Stimulated activated CD8-positive, alpha-beta memory T cell treated with anti-CD3 and anti-CD28 coated beads, Interleukin-7, amount 100 ng/mL, for 1 hour (primary cell): ENCODE results near the gene PI4K2B.
"Not testable (repeated sequence)": the region's sequence is repeated elsewhere in the genome, so short reads cannot be mapped to it uniquely, and the experiment has no call there.

Experiments
- DNase-seq, 2 donors: peaks; one replicate each; pipeline ENCODE4 v3.0.0-alpha.2; 2020; ENCODE audit warnings: low read depth in 2 of 2

Gene PI4K2B

DNA sequence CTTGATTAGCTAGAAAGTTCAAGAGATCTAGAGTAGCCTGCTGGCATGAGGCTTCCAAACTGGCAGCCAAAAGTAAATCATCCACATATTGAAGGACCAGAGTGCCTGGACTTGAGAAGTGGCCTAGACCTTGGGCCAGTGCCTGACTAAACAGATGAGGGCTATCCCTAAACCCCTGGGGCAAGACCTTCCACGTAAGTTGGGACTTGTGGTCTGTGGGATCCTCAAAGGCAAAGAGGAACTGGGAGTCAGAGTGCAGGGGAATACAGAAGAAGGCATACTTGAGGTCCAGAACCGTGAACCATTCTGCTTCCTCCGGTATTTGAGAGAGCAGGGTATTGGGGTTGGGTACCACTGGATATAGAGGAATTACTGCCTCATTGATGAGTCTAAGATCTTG lies 8.4 kb downstream of the PI4K2B start:
- DNase-seq: not testable (repeated sequence)

DNA sequence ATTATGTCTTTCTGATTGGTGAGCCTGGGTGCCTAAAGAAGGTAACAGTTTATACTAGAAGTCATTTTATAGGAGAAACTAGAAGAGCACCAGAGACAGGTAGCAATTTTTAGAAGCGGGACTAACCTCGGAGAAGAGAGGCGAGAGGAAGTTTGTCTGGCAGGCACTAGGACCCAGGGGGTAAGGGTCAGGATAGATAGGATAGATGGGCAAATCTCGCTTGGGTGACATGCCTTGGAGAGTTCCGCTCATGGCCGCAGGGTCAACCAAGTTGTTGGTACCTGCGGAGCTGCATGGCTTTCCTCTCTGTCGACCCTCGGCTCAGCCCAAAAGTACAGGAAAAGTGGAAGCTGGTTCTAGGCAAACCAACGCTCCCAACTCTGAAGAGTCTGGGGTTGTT lies 11.3 kb downstream of the PI4K2B start:
- DNase-seq: no peak

DNA sequence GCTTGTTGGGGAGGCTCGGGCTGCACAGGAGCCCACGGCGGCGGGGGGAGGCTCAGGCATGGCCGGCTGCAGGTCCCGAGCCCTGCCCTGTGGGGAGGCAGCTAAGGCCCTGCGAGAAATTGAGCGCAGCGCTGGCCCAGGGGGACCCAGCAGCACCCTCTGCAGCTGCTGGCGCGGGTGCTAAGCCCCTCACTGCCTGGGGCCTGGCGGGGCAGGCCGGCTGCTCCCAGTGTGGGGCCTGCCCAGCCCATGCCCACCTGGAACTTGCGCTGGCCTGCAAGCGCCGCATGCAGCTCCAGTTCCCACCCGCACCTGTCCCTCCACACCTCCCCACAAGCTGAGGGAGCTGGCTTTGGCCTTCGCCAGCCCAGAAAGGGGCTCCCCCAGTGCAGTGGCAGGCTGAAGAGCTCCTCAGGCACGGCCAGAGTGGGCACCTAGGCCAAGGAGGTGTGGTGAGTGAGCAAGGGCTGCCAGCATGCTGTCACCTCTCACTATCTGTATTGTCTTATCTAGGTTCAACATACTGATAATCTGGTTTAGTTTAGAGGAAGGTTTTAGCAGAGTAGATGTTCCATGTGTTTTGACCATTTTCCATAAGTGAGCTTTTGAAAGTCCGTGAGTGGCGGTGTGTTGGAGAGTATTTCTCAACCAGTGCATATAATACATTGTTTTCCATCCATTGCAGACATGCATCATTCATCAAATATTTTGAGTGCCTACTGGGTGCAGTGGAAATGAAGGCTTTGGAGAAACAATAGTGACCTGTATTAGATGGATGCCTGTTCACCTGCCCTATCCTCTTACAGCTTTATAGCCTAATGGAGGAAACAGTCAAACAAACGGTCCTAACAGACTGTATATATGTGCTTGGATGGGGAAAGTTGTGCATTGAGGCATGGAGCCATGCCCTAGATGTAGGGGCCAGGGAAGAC lies 13.1 kb downstream of the PI4K2B start:
- DNase-seq: no peak

DNA sequence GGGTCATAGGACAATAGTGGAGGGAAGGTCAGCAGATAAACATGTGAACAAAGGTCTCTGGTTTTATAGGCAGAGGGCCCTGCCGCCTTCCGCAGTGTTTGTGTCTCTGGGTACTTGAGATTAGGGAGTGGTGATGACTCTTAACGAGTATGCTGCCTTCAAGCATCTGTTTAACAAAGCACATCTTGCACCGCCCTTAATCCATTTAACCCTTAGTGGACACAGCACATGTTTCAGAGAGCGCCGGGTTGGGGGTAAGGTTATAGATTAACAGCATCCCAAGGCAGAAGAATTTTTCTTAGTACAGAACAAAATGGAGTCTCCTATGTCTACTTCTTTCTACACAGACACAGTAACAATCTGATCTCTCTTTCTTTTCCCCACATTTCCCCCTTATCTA lies 15.0 kb downstream of the PI4K2B start:
- DNase-seq: not testable (repeated sequence)

DNA sequence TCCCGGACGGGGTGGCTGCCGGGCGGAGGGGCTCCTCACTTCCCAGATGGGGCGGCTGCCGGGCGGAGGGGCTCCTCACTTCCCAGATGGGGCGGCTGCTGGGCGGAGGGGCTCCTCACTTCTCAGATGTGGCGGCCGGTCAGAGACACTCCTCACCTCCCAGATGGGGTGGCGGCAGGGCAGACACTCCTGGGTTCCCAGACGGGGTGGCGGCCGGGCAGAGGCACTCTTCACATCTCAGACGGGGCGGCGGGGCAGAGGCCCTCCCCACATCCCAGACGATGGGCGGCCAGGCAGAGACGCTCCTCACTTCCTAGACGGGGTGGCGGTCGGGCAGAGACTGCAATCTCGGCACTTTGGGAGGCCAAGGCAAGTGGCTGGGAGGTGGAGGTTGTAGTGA lies 15.7 kb downstream of the PI4K2B start:
- DNase-seq: not testable (repeated sequence)

DNA sequence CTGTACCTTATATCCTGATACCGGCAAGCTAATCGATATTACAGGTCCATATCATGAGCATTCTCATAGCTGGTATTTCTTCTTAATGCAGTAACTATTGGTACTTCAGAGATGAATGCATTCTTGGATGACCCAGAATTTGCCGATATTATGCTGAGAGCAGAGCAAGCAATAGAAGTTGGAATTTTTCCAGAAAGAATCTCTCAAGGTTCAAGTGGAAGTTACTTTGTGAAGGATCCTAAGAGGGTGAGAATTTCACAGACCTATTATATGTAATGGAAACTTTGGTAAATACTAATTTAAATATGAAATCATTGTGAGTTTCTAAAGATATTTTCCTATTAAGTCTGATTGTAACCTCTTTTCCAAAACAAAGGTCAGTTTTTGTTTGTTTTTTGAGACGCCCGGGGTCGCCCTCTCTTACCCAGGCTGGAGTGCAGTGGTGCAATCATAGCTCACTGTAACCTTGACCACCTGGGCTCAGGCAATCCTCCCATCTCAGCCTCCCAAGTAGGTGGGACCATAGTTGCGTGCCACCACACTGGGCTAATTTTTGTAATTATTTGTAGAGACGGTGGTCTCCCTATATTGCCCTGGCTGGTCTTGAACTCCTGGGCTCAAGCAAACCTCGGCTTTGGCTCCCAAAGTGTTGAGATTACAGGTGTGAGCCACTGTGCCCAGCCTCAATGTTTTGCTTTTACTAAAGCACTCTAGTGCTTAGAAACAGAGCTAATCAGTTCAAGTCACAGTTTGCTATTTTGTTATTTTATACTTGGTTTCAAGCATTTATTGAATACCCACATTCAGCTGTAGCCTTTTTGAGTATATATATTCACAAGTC lies 18.6 kb downstream of the PI4K2B start:
- DNase-seq: no peak

DNA sequence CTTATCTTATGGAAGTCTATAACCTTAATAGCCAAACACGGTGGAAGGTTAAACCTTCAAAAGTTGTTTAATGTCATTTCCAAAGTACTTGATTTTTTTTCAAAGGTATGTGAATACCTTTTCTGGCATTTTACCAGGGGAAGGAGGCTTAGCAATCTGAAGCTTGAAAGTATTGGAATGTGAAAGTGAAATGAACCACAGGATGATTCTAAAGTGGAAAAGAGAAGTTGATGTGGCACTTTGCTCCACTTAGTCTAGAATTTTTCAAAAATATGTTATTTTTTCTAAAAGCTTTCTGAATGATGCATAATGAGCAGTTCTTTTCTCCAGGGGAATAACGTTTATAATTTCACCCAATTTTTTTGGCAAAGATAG lies 19.2 kb downstream of the PI4K2B start:
- no peak for DNase-seq

DNA sequence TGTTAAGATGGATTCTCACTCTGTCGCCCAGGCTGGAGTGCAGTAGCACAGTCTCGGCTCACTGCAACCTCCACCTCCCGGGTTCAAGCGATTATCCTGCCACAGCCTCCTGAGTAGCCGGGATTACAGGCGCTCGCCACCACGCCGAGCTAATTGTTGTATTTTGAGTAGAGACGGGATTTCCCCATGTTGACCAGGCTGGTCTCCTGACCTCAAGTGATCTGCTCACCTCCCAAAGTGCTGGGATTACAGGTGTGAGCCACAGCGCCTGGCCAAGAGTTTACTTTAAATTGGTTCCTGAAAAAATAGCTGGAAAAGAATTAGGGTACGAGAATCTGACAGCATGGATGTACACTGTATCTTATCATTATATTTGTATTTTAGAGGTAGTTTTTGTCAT lies 20.0 kb downstream of the PI4K2B start:
- not testable (repeated sequence) for DNase-seq

DNA sequence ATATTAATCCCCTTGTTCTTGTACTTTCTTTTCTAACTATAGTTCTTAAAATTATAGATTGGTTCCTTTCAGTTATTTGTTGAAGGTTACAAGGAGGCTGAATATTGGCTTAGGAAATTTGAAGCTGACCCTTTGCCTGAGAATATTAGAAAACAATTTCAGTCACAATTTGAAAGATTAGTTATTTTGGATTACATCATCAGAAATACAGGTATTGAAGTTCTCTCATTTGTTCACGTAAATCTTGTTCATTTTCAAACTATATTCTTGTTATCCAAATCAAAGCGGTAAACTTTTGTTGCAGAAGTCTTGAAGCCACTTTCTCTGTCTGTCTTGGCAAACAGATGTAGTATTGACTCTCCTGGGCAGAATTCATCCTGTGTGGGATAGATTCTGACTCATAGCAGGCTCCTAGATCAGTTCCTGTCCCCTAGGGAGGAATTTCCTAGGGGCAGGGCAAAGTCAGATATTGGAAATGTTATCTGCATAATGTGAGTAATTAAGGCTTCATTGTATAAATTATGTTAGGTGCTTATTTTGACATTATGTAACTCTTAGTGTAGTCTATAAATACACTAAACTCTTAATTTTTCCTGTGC lies 25.2 kb downstream of the PI4K2B start:
- no peak for DNase-seq

DNA sequence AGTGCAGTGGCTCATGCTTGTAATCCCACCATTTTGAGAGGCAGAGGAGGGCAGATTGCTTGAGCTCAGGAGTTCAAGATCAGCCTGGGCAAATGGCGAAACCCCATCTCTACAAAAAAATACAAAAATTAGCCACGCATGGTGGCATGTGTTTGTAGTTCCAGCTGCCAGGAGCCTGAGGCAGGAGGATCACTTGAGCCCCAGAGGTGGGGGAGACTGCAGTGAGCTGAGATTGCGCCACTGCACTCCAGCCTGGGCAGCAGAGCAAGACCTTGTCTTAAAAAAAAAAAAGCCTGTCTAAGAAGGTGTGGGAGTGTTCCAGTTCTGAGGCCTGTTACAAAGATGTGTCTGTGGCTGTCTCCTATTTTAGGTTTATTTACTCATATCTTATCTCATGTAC lies 38.0 kb downstream of the PI4K2B start:
- no peak for DNase-seq

DNA sequence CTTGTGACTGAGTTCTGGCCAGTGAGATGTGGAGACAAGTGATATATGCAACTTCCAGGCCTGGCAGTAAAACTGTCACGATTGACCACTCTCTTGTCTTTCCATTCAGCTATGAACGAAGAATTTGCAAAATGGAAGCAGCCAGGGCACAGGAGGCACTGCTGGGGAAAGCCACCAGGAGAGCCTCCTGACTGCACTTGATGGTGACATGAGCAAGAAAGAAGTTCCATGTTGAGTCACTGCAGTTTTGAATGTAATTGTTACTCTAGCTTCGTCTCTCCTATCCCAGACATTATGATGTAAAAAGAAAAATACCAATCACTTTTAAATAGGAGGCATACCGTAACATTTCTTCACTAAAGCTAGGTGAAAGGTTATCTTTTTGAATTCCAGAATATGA lies 46.4 kb downstream of the PI4K2B start:
- DNase-seq: no peak

DNA sequence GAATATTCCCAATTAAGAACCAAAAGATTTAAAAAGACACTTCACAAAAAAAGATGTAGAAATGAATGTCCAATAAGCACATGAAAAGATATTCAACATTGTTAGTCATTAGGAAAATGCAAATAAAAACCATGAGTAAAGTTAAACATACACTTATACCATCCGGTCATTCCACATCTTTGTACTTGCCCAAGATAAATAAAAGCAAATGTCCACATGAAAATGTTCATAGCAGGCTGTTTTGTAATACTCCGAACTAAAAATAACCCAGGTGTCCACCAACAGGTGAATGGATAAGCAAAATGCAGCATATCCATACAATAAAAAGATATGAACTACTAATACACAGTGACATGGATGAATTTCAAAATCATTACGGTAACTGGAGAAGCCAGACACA lies 50.1 kb downstream of the PI4K2B start:
- no peak for DNase-seq

DNA sequence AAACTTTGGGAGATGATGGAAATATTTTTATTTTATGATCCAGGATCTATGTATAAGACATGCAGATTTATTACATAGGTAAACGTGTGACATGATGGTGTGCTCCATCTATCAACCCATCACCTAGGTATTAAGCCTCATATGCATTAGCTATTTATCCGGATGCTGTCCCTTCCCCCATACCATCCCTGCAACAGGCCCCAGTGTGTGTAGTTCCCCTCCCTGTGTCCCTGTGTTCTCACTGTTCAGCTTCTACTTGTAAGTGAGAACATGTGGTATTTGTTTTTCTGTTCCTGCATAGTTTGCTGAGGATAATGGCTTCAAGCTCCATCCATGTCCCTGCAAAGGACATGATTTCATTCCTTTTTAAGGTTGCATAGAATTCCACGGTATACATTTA lies 50.6 kb downstream of the PI4K2B start:
- DNase-seq: no peak

DNA sequence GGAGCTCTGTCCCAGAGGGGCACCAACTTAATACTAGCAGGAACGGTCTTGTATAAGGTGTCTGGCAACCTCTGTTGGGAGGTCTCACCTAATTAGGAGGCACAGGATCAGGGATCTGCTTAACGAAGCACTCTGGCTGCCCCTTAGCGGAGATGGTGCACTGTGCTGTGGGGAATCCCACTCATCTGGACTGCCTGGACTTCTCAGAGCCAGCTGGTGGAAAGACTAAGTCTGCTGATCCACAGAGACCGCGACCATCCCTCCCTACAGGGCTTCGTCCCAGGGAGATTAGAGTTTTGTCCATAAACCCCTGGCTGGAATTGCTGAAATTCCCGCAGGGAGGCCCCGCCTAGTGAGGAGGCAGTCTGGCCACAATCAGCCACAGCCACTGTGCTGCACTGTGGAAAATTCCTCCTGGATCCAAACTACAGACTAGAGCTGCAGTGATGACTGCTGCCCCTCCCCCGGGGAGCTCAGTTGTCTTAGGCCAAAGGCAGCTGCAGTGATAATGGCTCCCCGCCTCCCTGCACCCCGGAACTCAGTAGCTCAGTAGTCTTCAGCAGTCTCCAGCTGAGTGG lies 56.7 kb downstream of the PI4K2B start:
- DNase-seq: no peak

DNA sequence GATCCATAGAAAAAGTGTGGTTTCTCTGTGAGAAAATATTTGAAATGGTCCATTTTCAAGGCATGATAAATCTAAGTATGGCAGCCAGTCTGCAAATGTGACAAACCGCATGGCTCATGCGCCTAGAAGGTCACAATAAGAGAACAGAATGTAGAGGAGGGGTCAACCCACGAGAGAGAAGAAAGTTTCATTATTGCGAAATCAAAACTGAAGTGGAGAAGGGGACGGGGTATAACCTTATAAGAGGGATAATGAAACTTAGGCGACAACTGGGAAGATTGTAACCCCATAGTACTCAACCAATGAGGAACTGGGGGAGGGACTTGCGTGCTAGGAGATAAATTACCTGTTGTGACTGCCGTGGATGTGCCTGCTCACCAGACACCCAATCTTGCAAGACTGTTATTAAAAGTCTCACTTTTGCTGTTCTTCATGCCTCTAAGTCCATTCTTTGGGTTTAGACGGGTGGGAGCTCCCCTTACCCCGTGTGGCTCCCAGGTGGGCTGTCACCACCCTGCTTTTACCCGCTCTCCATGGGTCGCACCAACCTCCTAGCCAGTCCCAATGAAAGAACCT lies 57.4 kb downstream of the PI4K2B start:
- DNase-seq: no peak

DNA sequence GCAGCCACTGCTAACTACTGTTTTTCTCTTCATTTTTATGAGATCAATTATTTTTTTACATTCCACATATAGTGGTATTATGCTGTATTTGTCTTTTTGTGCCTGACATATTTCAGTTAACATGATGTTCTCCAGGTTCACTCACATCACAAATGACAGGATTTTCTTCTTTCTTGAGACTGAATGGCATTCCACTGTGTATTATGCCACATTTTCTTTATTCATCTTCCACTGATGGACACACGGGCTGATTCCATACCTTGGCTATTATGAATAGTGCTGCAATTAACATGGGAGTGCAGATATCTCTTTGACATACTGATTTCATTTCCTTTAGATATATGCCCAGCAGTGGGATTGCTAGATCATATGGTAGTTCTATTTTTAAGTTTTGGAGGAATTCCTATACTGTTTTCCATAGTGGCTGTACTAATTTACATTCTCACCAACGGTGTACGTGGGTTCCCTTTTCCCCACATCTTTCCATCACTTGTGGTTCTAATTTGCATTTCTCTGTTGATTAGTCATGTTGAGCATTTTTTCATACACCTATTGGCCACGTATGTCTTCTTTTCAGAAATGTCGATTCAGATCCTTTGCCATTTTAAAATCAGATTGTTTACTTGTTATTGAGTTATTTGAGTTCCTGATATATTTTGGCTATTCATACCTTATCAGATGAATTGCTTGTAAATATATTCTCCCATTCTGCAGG lies 63.9 kb downstream of the PI4K2B start:
- DNase-seq: no peak

DNA sequence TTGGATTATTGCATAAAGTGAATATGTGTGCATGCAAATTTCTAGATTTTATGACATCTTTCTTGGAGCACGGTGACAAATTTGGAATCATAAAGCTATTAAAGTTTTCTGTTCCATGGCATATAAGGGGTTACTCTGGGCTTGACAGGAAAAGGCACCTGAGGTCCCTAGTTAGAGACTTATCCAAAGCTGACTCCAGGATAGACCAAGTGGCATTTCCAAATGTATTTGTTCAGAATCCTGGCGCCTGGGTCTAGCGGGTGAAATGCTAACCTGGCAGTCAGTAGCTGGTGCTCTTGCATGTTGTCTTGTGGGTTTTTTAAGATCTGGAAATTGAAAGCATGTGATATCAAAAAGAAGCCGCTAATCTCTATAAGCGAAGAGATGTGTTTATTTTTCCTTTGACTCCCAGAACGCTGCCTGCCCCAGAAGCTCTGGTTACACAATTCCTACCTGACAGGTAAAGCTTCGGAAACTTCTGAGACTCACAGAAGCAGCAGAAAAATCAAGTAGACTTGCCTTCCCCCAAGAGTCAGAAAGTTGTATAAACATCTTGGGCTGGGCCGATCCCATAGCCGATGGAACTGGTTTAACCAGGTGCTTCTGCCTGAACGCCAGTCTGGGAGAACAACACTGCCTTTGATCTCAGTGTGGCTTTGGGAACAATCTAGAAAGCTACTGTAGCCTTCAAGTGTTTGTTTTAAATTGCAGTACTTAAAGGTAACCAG lies 65.8 kb downstream of the PI4K2B start:
- DNase-seq: no peak

DNA sequence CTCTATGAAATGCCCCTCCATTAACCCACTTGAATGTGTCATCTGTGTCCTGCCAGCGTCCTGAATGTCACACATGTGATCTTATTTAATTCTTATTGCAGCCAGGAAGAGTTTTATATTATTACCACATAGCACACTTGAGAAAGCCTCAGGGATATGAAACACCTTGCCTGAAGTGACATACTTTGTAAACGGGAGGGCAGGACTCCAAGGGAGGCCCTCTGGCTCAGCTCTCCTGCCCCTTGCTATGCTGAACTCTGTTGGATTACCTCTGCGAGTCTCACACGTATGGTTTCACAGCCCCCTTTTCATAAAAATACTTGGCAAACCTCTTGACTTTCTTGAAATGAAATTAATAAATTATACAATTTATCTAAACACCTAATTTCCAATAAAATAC lies 67.6 kb downstream of the PI4K2B start:
- DNase-seq: no peak

DNA sequence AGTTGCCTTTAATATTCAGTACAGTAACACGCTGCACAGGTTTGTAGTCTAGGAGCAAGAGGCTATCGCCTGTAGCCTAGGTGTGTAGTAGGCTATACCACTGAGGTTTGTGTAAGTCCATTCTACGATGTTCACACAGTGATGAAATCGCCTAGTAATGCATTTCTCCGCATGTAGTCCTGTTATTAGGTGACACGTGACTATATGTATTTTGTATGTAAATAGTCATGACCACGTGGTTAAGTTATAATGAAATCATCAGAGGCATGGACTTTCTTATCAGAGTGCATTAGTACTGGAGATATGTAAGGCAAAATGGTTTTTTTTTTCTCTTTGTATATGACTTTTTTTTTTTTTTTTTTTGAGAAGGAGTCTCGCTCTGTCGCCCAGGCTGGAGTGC lies 68.8 kb downstream of the PI4K2B start:
- no peak for DNase-seq

DNA sequence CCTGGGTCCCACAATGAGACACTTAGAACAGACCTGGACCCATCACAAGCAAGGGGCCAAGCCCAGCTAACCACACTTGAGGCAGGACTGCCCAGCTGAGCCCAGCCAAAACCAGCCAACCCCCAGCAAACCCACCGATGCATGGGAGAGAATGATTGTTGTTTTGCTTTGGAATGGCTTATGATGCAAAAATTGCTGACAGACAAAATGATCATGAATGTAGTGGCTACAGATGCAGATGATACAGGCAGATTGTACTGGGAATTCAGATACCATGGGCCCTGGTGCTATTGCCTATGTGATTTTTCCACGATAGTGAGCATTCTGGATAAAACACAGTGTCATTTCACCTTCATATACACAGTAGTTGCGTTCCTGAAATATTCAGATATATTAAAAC lies 69.7 kb downstream of the PI4K2B start:
- no peak for DNase-seq
